HepG2 (cell line): ENCODE measurements around the gene MMS19. TPM values are rescaled to one million over a fixed set of nuclear protein-coding genes. Genes with fewer than 3 reads are reported as not detected.

Experiments used
- ATAC-seq: fragments of 200-7000 bp; cut with Tn5 transposase; 3 replicates; pipeline ENCODE4 v1.9.1; 2020; ENCODE audit warnings: mild to moderate bottlenecking, moderate library complexity
- BruUV-seq: library from RNA; stranded (reverse); fragments of 400-500 nt; replicated peaks from 2 replicates; lab custom pipeline; 2021; lab: Mats Ljungman, UMichigan
- CTCF ChIA-PET: fragments of 300-600 bp; formaldehyde crosslinking; extraction: SDS; loops from one replicate; lab custom pipeline; 2021; ENCODE audit warnings: low total read pairs, inconsistent platforms, low intra/inter-chr PET ratio; lab: Yijun Ruan, JAX
- POLR2A ChIA-PET: fragments of 350-600 bp; sonication (Branson Sonifier 250); formaldehyde crosslinking; loops from one replicate; lab custom pipeline; 2020; ENCODE audit warnings: antibody characterized with exemption, inconsistent platforms; lab: Yijun Ruan, JAX
- DNase-seq: peaks from one replicate; pipeline ENCODE4 v3.0.0-alpha.2; 2015; ENCODE audit warnings: low spot score
- FAIRE-seq: peaks from 3 replicates; lab custom pipeline; 2011; peaks lifted over from hg19 to GRCh38; lab: Jason Lieb, UNC
- H2AFZ ChIP-seq: one replicate; pipeline ENCODE4 v1.6.1; 2011; ENCODE audit warnings: low read length, inconsistent platforms
- H3K27ac ChIP-seq: fragments of 300-600 bp; 3 replicates; pipeline ENCODE4 v1.8.0; 2011; ENCODE audit warnings: mixed run types, mild to moderate bottlenecking, mixed read lengths, low read length, inconsistent platforms; ENCODE audit not compliant: insufficient read depth; ENCODE audit errors: extremely low read length
- H3K27me3 ChIP-seq, 2 experiments: fragments of 200-600 bp in 1 of 2; 2 replicates in 1 of 2; 3 replicates in 1 of 2; pipeline versions ENCODE4 v1.6.0 to v1.8.0; 2011; ENCODE audit warnings: low read length in 2 of 2, mild to moderate bottlenecking in 2 of 2, moderate library complexity in 2 of 2, inconsistent platforms in 1 of 2; ENCODE audit not compliant: insufficient read depth in 2 of 2, control insufficient read depth in 1 of 2
- H3K36me3 ChIP-seq, 2 experiments: fragments of 200-600 bp in 1 of 2; replicated peaks in 1 of 2; 2 replicates in 1 of 2; 3 replicates in 1 of 2; pipeline versions ENCODE4 v1.5.1 to v1.8.0; 2011; ENCODE audit warnings: low read length in 2 of 2, inconsistent platforms in 1 of 2; ENCODE audit not compliant: insufficient read depth in 2 of 2, control insufficient read depth in 1 of 2
- H3K4me1 ChIP-seq: 2 replicates; pipeline ENCODE4 v1.5.1; 2012; ENCODE audit warnings: low read length, inconsistent platforms; ENCODE audit not compliant: insufficient read depth
- H3K4me2 ChIP-seq: 2 replicates; pipeline ENCODE4 v1.6.0; 2011; ENCODE audit warnings: low read depth, low read length, inconsistent platforms
- H3K4me3 ChIP-seq, 3 experiments: fragments of 200-600 bp in 1 of 3; sonication (generic), shearing (Covaris generic) in 1 of 3; replicated peaks in 1 of 3; 2 replicates each; pipeline ENCODE4 v1.5.1; 2011 to 2016; ENCODE audit warnings: low read length in 3 of 3, inconsistent platforms in 2 of 3, low read depth in 2 of 3, mild to moderate bottlenecking in 2 of 3, control low read depth in 1 of 3, mixed read lengths in 1 of 3; ENCODE audit not compliant: insufficient read depth in 1 of 3
- H3K79me2 ChIP-seq: one replicate; pipeline ENCODE4 v1.6.1; 2011; ENCODE audit warnings: low read length, inconsistent platforms; ENCODE audit not compliant: insufficient read depth
- H3K9ac ChIP-seq: 2 replicates; pipeline ENCODE4 v1.6.0; 2011; ENCODE audit warnings: mild to moderate bottlenecking, low read depth, low read length, inconsistent platforms; ENCODE audit not compliant: insufficient read depth
- H3K9me3 ChIP-seq: 2 replicates; pipeline ENCODE4 v1.5.1; 2012; ENCODE audit warnings: mild to moderate bottlenecking, low read length
- H4K20me1 ChIP-seq: 2 replicates; pipeline ENCODE4 v1.6.0; 2011; ENCODE audit warnings: inconsistent platforms, mild to moderate bottlenecking, low read length, moderate library complexity; ENCODE audit not compliant: insufficient read depth
- AGO1 ChIP-seq: fragments of 200-400 bp; formaldehyde crosslinking; IDR thresholded peaks from 2 replicates; pipeline ENCODE4 v1.6.1; 2017; ENCODE audit warnings: mild to moderate bottlenecking, low read depth, low read length, moderate library complexity; ENCODE audit not compliant: poor library complexity, severe bottlenecking
- ASH2L ChIP-seq: fragments of 300-600, 200-600 bp; sonication (generic); IDR thresholded peaks from 2 replicates; pipeline ENCODE4 v1.7.0; 2017; ENCODE audit warnings: low read depth, mild to moderate bottlenecking, moderate library complexity, mixed read lengths, low read length; ENCODE audit not compliant: insufficient read length
- FOSL2 ChIP-seq: sonication (generic); formaldehyde crosslinking; IDR thresholded peaks from 2 replicates; pipeline ENCODE4 v1.4.0; 2020; ENCODE audit warnings: missing genetic modification reagents
- FOXA3 ChIP-seq: IDR thresholded peaks from 2 replicates; pipeline ENCODE4 v1.6.1; 2016; ENCODE audit warnings: missing genetic modification reagents, missing compliant biosample characterization
- FUBP1 ChIP-seq: sonication (generic); formaldehyde crosslinking; IDR thresholded peaks from 2 replicates; pipeline ENCODE4 v1.5.1; 2020; ENCODE audit warnings: missing genetic modification reagents, mild to moderate bottlenecking, borderline replicate concordance
- HOXA7 ChIP-seq: sonication (generic); formaldehyde crosslinking; IDR thresholded peaks from 2 replicates; pipeline ENCODE4 v1.8.1; 2022; ENCODE audit warnings: mild to moderate bottlenecking, missing genetic modification reagents, moderate library complexity
- KLF12 ChIP-seq: sonication (generic); formaldehyde crosslinking; IDR thresholded peaks from 2 replicates; pipeline ENCODE4 v1.4.0; 2020; ENCODE audit warnings: missing genetic modification reagents, borderline replicate concordance
- SAP130 ChIP-seq: IDR thresholded peaks from 2 replicates; pipeline ENCODE4 v1.6.1; 2016; ENCODE audit warnings: low read depth
- SKI ChIP-seq: fragments of 450-650 bp; IDR thresholded peaks from one replicate; pipeline ENCODE4 v1.6.1; 2018; ENCODE audit warnings: mild to moderate bottlenecking; ENCODE audit not compliant: partially characterized antibody
- SSRP1 ChIP-seq: IDR thresholded peaks from 2 replicates; pipeline ENCODE4 v1.6.1; 2016; ENCODE audit warnings: control low read depth
- TAF1 ChIP-seq: sonication (generic); formaldehyde crosslinking; IDR thresholded peaks from 2 replicates; pipeline ENCODE4 v1.4.0; 2020; ENCODE audit warnings: missing genetic modification reagents
- TBX3 ChIP-seq: fragments of 450-650 bp; IDR thresholded peaks from 2 replicates; pipeline ENCODE4 v1.6.1; 2017; ENCODE audit warnings: antibody characterized with exemption, mild to moderate bottlenecking, inconsistent platforms, borderline replicate concordance
- TOPORS ChIP-seq: sonication (generic); formaldehyde crosslinking; IDR thresholded peaks from 2 replicates; pipeline ENCODE4 v1.8.0; 2023; ENCODE audit warnings: mild to moderate bottlenecking, missing genetic modification reagents
- ZNF160 ChIP-seq: sonication (generic); formaldehyde crosslinking; IDR thresholded peaks from 2 replicates; pipeline ENCODE4 v1.8.0; 2022; ENCODE audit warnings: mild to moderate bottlenecking, inconsistent platforms, missing genetic modification reagents
- ZNF740 ChIP-seq: sonication (generic); formaldehyde crosslinking; IDR thresholded peaks from 2 replicates; pipeline ENCODE4 v1.4.0; 2020; ENCODE audit warnings: missing genetic modification reagents
- ZNF790 ChIP-seq: sonication (generic); formaldehyde crosslinking; IDR thresholded peaks from 2 replicates; pipeline ENCODE4 v1.8.0; 2022; ENCODE audit warnings: missing genetic modification reagents, mild to moderate bottlenecking, borderline replicate concordance
- WGBS: methylation state at CpG from one replicate; pipeline ENCODE4 v1.1.6; 2017; ENCODE audit warnings: low lambda C conversion rate; 5-methylcytosine and 5-hydroxymethylcytosine counted together
- in situ Hi-C: cut with HindIII; loops from 2 replicates; pipeline ENCODE4 v1.10.0; 2017; ENCODE audit warnings: low pct_unique_long_range_greater_than_20kb; ENCODE audit not compliant: extremely low pct_ligation_motif_present
- intact Hi-C: fragments of 100-400 bp; cut with micrococcal nuclease; formaldehyde crosslinking; loops from one replicate; pipeline ENCODE4 v1.10.0; 2022; ENCODE audit not compliant: unreplicated experiment
- polyA plus RNA-seq, 8 experiments: library from polyadenylated mRNA; depleted of rRNA in 3 of 8; stranded (reverse) in 7 of 8; unstranded in 1 of 8; fragments of >200 nt; fragmentation: Illumina TruSeq in 4 of 8; extraction: Trizol in 4 of 8; gene quantifications; 2 replicates each; pipeline versions ENCODE4 v1.2.1 to v1.2.3, GENCODE V29; 2011 to 2016; ENCODE audit warnings: low read depth in 4 of 8, missing spikeins in 1 of 8, mixed read lengths in 1 of 8; ENCODE audit not compliant: insufficient read depth in 1 of 8
- total RNA-seq, 5 experiments: library from RNA; depleted of rRNA; stranded (reverse); fragments of >200 nt; fragmentation: Illumina TruSeq; extraction: Trizol; gene quantifications; 2 replicates each; pipeline ENCODE4 v1.2.3, GENCODE V29; 2016; ENCODE audit warnings: low read depth in 1 of 5
- TF ChIP-seq, protein P1 (sequence below): sonication (generic); formaldehyde crosslinking; IDR thresholded peaks from 2 replicates; pipeline ENCODE4 v1.5.0; 2020; ENCODE audit warnings: missing genetic modification reagents

Gene MMS19
- total and polyA plus RNA-seq, 2 of the 13 experiments (the other 11 are each of a cell fraction or from before 2014, with no cell fraction given), result 76.4 to 107 TPM

DNA sequence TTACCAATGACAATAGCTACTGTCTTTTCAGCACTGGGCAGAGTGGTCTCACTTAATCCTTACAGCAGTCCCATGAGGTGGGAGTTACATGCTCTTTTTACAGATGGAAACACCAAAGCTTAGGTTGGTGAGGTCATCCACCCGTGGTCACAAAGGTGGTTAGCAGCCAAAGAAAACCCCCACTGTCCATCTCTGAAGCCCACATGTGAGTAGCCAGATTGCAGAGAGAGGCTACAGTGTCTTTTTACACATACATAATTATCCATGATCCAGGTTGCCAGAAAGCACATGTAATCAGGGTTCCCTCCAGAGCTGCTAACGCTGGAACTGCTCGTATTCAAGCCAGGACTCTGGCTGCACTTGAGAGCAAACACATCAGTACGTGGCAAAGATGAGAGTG is 49.7 kb upstream of the MMS19 start:
- in situ Hi-C loops, result no loop called here
- Histone ChIP-seq H3K27ac (no peak overlapping the region), H3K36me3 (no peaks in the 10 kb centered on the region), H3K9ac (no peak overlapping the region), H3K4me1 (peaks cover 31% of the 10 kb centered on the region), H4K20me1 (no peaks in the 10 kb centered on the region), H3K4me2 (no peak overlapping the region), H3K4me3 (no peak overlapping the region), H2AFZ (no peak overlapping the region), H3K79me2 (no peaks in the 10 kb centered on the region), H3K9me3 (no peaks in the 10 kb centered on the region), H3K27me3 (no peaks in the 10 kb centered on the region)
- 90% methylated on average over 4 of the region's 4 CpGs for WGBS
- intact Hi-C loops, result no loop called here
- ATAC-seq (no peak), DNase-seq (no peak), FAIRE-seq (no peak)
- ChIA-PET POLR2A (no interaction called here), CTCF (no interaction called here)
- TF ChIP-seq, protein P1, sequence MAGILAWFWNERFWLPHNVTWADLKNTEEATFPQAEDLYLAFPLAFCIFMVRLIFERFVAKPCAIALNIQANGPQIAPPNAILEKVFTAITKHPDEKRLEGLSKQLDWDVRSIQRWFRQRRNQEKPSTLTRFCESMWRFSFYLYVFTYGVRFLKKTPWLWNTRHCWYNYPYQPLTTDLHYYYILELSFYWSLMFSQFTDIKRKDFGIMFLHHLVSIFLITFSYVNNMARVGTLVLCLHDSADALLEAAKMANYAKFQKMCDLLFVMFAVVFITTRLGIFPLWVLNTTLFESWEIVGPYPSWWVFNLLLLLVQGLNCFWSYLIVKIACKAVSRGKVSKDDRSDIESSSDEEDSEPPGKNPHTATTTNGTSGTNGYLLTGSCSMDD (CRISPR knock-in tag), result no peak
- TF ChIP-seq SSRP1 (CRISPR knock-in tag), result no peak
- TF ChIP-seq ASH2L, result no peak
- TF ChIP-seq TAF1, result no peak
- no peak for TF ChIP-seq ZNF740 (CRISPR knock-in tag)
- TF ChIP-seq FUBP1, result no peak
- no peak for TF ChIP-seq FOSL2 (CRISPR knock-in tag)
- no peak for TF ChIP-seq AGO1
- no peak for TF ChIP-seq TBX3
- no peak for TF ChIP-seq SKI
- no peak for TF ChIP-seq ZNF790
- no peak for TF ChIP-seq HOXA7
- TF ChIP-seq ZNF160, result no peak
- TF ChIP-seq KLF12 (CRISPR knock-in tag), result no peak
- TF ChIP-seq FOXA3, result no peak
- no peak for TF ChIP-seq TOPORS (CRISPR knock-in tag)
- no peak for TF ChIP-seq SAP130
- no TSS peak for BruUV-seq
